ENCODE measurements around the gene F13A1.

F13A1 gene

DNA sequence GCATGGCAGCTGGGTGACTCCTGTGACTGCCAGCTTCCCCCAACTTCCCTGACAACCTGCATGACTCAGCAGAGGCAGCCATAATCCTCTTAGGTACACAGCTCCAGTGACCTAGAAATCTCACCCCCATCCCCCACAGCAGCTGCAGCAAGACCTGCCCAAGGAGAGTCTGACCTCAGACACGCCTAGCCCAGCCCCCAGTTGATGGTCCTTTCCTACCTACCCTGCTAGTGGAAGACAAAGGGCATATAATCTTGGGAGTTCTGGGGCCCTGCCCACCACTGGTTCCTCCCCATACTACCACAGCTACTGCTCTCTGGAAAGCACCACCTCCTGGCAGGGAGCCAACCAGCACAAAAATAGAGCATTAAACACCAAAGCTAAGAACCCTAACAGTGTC lies 90.2 kb downstream of the F13A1 start:
- TF ChIP-seq, protein P1, sequence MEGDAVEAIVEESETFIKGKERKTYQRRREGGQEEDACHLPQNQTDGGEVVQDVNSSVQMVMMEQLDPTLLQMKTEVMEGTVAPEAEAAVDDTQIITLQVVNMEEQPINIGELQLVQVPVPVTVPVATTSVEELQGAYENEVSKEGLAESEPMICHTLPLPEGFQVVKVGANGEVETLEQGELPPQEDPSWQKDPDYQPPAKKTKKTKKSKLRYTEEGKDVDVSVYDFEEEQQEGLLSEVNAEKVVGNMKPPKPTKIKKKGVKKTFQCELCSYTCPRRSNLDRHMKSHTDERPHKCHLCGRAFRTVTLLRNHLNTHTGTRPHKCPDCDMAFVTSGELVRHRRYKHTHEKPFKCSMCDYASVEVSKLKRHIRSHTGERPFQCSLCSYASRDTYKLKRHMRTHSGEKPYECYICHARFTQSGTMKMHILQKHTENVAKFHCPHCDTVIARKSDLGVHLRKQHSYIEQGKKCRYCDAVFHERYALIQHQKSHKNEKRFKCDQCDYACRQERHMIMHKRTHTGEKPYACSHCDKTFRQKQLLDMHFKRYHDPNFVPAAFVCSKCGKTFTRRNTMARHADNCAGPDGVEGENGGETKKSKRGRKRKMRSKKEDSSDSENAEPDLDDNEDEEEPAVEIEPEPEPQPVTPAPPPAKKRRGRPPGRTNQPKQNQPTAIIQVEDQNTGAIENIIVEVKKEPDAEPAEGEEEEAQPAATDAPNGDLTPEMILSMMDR (conservative IDR thresholded peaks at IDR 0.05; ENCODE audit: low read length): no peak
- H3K4me3 ChIP-seq (ENCODE audit: low read length): no peak overlapping the region
- no peak for DNase-seq (ENCODE audit: low read depth)

- TF ChIP-seq, protein P1 (conservative IDR thresholded peaks at IDR 0.05; ENCODE audit: low read length): no peak
- DNase-seq (ENCODE audit: low read depth): no peak
- H3K4me3 ChIP-seq (ENCODE audit: low read length): no peak overlapping the region
Measured at GRCh38 chr6:6227896-6228295, 92.6 kb downstream of the F13A1 start.

DNA sequence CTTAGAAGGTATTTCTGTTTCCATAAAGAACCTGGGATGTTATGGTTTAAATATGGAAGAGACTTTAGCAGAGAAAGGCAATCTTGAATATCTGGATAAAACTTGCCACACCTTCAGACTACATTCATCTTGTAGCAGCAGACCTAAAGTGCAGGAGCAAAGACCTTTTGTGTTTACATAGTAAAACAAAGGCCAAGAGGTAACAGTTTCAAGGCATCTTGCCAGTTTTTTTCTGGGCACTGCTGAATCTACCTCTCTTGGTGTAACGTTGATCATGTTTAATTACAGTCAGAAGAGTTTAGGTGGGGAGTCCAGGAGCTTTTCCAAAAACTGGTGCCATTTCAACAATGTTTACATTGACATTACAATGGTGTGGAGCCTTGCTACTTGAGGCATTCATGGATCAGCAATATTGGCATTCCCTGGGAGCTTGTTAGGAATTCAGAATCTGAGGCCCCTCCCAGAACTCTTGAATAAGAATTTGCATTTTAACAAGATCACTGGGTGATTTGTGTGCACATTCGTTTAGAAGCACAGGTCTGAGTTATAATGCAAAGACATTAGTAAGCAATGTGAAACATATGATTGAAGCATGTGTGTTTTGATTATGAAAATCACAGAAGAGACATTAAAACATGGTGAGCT lies 94.5 kb downstream of the F13A1 start:
- no peak for DNase-seq (ENCODE audit: low read depth)
- TF ChIP-seq, protein P1 (conservative IDR thresholded peaks at IDR 0.05; ENCODE audit: low read length): no peak
- no peak overlapping the region for H3K4me3 ChIP-seq (ENCODE audit: low read length)

GRCh38 chr6:6224933-6225486 lies 95.5 kb downstream of the F13A1 start:
- TF ChIP-seq, protein P1 (conservative IDR thresholded peaks at IDR 0.05; ENCODE audit: low read length): no peak
- DNase-seq (ENCODE audit: low read depth): no peak
- no peak overlapping the region for H3K4me3 ChIP-seq (ENCODE audit: low read length)

- no peak for DNase-seq (ENCODE audit: low read depth)
- TF ChIP-seq, protein P1 (conservative IDR thresholded peaks at IDR 0.05; ENCODE audit: low read length): peak; percentile 29; the same call in 1 of the 2 replicates
Measured at GRCh38 chr6:6221787-6222535, 98.5 kb downstream of the F13A1 start.

DNA sequence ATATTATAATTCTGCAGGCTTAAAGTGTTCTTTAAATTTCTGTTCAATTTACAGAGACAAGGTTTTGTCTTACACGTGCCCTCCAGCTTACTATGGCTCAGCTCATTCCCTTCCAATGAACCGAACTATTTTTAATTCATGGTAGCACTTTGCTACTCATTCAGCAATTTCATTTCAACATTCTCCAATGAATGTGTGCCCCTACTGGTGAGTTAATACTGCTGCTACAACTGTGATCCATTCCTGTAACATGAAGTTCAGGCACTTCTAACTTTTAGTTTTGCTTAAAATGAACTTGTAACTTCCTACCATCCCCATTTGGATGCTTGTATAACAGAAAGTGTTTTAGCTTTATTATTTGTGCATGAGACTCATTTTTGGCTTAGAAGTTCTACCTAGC lies 99.7 kb downstream of the F13A1 start:
- TF ChIP-seq, protein P1 (conservative IDR thresholded peaks at IDR 0.05; ENCODE audit: low read length): peak; percentile 51
- no peak for DNase-seq (ENCODE audit: low read depth)
- no peak overlapping the region for H3K4me3 ChIP-seq (ENCODE audit: low read length)

More at GRCh38 chr6:6221787-6222535, 98.5 kb downstream of the F13A1 start:
- no peak overlapping the region for H3K4me3 ChIP-seq (ENCODE audit: low read length)
